ENCODE results near the gene TNRC6A. TPM values are rescaled to one million over a fixed set of nuclear protein-coding genes. Genes with fewer than 3 reads are reported as not detected.

TNRC6A gene
- polyA plus RNA-seq, 1 donor: 49.2 TPM

DNA sequence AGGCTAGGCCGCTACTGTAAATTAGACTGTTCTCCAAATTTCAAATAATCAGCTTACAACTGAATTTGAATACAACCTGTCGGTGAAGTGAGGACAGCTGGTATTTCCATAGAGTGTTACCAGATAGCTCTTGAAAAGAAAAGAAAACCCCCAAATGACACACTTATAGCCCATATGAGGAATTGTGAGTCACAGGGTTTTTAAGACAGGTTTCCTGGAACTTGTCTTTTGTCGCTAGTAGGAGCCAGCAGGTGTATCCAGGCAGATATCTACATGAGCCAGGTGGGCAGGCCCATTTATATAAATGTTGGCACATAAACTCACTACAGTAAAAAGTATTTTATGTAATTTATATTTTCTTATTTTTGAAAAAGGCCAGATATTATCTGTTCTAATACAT lies 24.0 kb downstream of the TNRC6A start:
- no peak for DNase-seq
- Histone ChIP-seq H3K4me3 (ENCODE audit: low read length) (no peak overlapping the region), H3K27me3 (ENCODE audit: control insufficient read depth, insufficient read depth, low read length) (no peaks in the 10 kb centered on the region), H3K36me3 (ENCODE audit: control insufficient read depth, insufficient read depth, low read length) (peaks cover 7% of the 10 kb centered on the region), H3K27ac (ENCODE audit: low read length) (no peak overlapping the region), H3K9me3 (ENCODE audit: control insufficient read depth, low read depth, low read length) (no peaks in the 10 kb centered on the region), H3K4me1 (ENCODE audit: control insufficient read depth, insufficient read depth, low read length) (no peaks in the 10 kb centered on the region)
- no CpG with 5 or more reads among the region's 3 CpGs for WGBS (ENCODE audit: insufficient coverage, low lambda C conversion rate)

DNA sequence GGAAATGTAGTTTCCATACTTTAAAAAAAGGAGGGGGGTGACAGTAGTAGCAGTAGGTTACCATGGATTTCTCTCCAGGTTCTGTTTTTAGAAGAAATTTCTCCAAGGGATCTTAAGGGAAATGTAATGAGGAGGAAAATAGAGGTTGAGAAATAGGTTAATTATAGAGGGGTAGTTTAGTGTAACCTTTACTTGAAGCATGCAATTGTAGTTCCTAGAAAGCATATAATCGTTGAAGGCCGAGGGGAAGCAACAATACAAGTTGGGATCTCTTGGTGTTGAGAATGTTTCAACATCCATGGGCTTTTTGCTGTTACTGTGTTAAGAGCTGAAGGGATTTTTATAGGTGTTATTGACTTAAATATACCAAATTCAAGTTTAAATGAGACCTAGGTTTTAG lies 25.1 kb downstream of the TNRC6A start:
- Histone ChIP-seq H3K36me3 (ENCODE audit: control insufficient read depth, insufficient read depth, low read length) (peaks cover 6% of the 10 kb centered on the region), H3K27ac (ENCODE audit: low read length) (no peak overlapping the region), H3K27me3 (ENCODE audit: control insufficient read depth, insufficient read depth, low read length) (no peaks in the 10 kb centered on the region), H3K9me3 (ENCODE audit: control insufficient read depth, low read depth, low read length) (no peaks in the 10 kb centered on the region), H3K4me3 (ENCODE audit: low read length) (no peak overlapping the region), H3K4me1 (ENCODE audit: control insufficient read depth, insufficient read depth, low read length) (no peaks in the 10 kb centered on the region)
- no CpG with 5 or more reads among the region's 2 CpGs for WGBS (ENCODE audit: insufficient coverage, low lambda C conversion rate)
- DNase-seq: no peak

- H3K4me1 ChIP-seq (ENCODE audit: control insufficient read depth, insufficient read depth, low read length): no peaks in the 10 kb centered on the region
- H3K4me3 ChIP-seq (ENCODE audit: low read length): no peak overlapping the region
- WGBS (ENCODE audit: insufficient coverage, low lambda C conversion rate): no CpG with 5 or more reads among the region's 3 CpGs
- H3K27me3 ChIP-seq (ENCODE audit: control insufficient read depth, insufficient read depth, low read length): no peaks in the 10 kb centered on the region
- peaks cover 6% of the 10 kb centered on the region for H3K36me3 ChIP-seq (ENCODE audit: control insufficient read depth, insufficient read depth, low read length)
- no peak overlapping the region for H3K27ac ChIP-seq (ENCODE audit: low read length)
- no peaks in the 10 kb centered on the region for H3K9me3 ChIP-seq (ENCODE audit: control insufficient read depth, low read depth, low read length)
- no peak for DNase-seq
Observed at GRCh38 chr16:24755201-24755874, 25.9 kb downstream of the TNRC6A start.

GRCh38 chr16:24758373-24758772 lies 28.9 kb downstream of the TNRC6A start:
- H3K27ac ChIP-seq (ENCODE audit: low read length): no peak overlapping the region
- H3K4me3 ChIP-seq (ENCODE audit: low read length): no peak overlapping the region
- H3K36me3 ChIP-seq (ENCODE audit: control insufficient read depth, insufficient read depth, low read length): peaks cover 19% of the 10 kb centered on the region
- no peak for DNase-seq
- H3K9me3 ChIP-seq (ENCODE audit: control insufficient read depth, low read depth, low read length): no peaks in the 10 kb centered on the region
- no peaks in the 10 kb centered on the region for H3K27me3 ChIP-seq (ENCODE audit: control insufficient read depth, insufficient read depth, low read length)
- no peaks in the 10 kb centered on the region for H3K4me1 ChIP-seq (ENCODE audit: control insufficient read depth, insufficient read depth, low read length)
- no CpG with 5 or more reads among the region's 2 CpGs for WGBS (ENCODE audit: insufficient coverage, low lambda C conversion rate)

DNA sequence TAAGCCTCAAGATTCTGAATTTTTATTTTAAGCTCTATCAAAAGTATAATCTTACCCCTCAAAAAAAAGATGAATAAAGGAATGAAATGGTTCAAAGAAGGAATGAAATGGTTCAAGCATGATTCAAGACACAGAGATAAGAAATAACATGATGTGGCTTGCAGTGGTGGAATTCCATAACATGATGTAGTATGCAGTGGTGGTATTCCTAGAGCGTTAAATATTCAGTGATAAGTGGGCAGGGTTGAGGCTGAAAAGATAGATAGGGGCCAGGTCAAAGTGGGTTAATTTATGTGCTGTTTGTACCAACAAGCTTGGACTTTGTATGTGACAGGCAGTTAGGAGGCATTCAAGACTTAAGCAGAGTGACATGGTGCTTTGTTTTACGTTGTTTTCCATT lies 29.6 kb downstream of the TNRC6A start:
- WGBS (ENCODE audit: insufficient coverage, low lambda C conversion rate): 100% methylated on average over 1 of the region's 2 CpGs
- H3K27me3 ChIP-seq (ENCODE audit: control insufficient read depth, insufficient read depth, low read length): no peaks in the 10 kb centered on the region
- no peak overlapping the region for H3K27ac ChIP-seq (ENCODE audit: low read length)
- H3K9me3 ChIP-seq (ENCODE audit: control insufficient read depth, low read depth, low read length): no peaks in the 10 kb centered on the region
- peaks cover 19% of the 10 kb centered on the region for H3K36me3 ChIP-seq (ENCODE audit: control insufficient read depth, insufficient read depth, low read length)
- no peaks in the 10 kb centered on the region for H3K4me1 ChIP-seq (ENCODE audit: control insufficient read depth, insufficient read depth, low read length)
- no peak overlapping the region for H3K4me3 ChIP-seq (ENCODE audit: low read length)
- no peak for DNase-seq

DNA sequence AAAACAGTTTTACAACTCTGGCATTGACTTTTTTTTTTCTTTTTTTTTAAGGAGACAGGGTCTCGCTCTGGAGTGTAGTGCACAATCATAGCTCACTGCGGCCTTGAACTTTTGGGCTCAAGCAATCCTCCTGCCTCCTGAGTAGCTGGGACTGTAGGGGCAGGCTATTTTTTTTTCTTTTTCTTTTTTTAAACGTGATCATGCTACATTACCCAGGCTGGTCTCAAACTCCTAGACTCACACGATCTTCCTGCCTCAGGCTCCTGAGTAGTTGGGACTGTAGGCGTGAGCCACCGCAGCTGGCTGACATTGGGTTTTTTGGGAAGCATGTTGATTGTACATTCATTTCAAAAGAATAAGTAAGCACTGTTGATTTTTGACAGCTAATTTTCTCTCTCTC lies 32.1 kb downstream of the TNRC6A start:
- H3K27ac ChIP-seq (ENCODE audit: low read length): no peak overlapping the region
- peaks cover 22% of the 10 kb centered on the region for H3K36me3 ChIP-seq (ENCODE audit: control insufficient read depth, insufficient read depth, low read length)
- H3K27me3 ChIP-seq (ENCODE audit: control insufficient read depth, insufficient read depth, low read length): no peaks in the 10 kb centered on the region
- no peaks in the 10 kb centered on the region for H3K4me1 ChIP-seq (ENCODE audit: control insufficient read depth, insufficient read depth, low read length)
- no CpG with 5 or more reads among the region's 6 CpGs for WGBS (ENCODE audit: insufficient coverage, low lambda C conversion rate)
- DNase-seq: no peak
- H3K4me3 ChIP-seq (ENCODE audit: low read length): no peak overlapping the region
- no peaks in the 10 kb centered on the region for H3K9me3 ChIP-seq (ENCODE audit: control insufficient read depth, low read depth, low read length)

GRCh38 chr16:24764916-24765315 lies 35.5 kb downstream of the TNRC6A start:
- no peak overlapping the region for H3K4me3 ChIP-seq (ENCODE audit: low read length)
- no peak overlapping the region for H3K27ac ChIP-seq (ENCODE audit: low read length)
- WGBS (ENCODE audit: insufficient coverage, low lambda C conversion rate): 100% methylated on average over 1 of the region's 2 CpGs
- H3K36me3 ChIP-seq (ENCODE audit: control insufficient read depth, insufficient read depth, low read length): peaks cover 18% of the 10 kb centered on the region
- no peaks in the 10 kb centered on the region for H3K4me1 ChIP-seq (ENCODE audit: control insufficient read depth, insufficient read depth, low read length)
- no peaks in the 10 kb centered on the region for H3K27me3 ChIP-seq (ENCODE audit: control insufficient read depth, insufficient read depth, low read length)
- DNase-seq: no peak
- H3K9me3 ChIP-seq (ENCODE audit: control insufficient read depth, low read depth, low read length): no peaks in the 10 kb centered on the region

DNA sequence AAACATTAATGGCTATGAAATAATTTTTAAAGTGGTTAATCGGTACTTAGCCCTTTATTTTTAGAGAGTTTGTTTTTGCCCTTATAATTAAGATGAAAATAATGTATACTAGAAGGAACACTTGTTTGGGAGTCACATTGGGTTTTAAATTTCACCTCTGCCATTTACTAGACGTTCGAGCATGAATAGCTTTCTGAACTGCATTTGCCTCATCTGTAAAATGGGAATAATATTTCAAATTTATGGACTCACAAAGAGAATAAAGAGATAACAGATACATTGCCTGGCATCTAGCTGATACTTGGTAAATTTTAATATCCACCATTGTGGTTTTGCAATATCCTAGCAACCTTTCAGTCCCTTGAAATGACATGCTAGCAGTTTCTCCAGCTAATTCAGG lies 36.6 kb downstream of the TNRC6A start:
- no peak for DNase-seq
- Histone ChIP-seq H3K36me3 (ENCODE audit: control insufficient read depth, insufficient read depth, low read length) (peaks cover 22% of the 10 kb centered on the region), H3K4me1 (ENCODE audit: control insufficient read depth, insufficient read depth, low read length) (no peaks in the 10 kb centered on the region), H3K4me3 (ENCODE audit: low read length) (no peak overlapping the region), H3K27ac (ENCODE audit: low read length) (no peak overlapping the region), H3K9me3 (ENCODE audit: control insufficient read depth, low read depth, low read length) (no peaks in the 10 kb centered on the region), H3K27me3 (ENCODE audit: control insufficient read depth, insufficient read depth, low read length) (no peaks in the 10 kb centered on the region)
- WGBS (ENCODE audit: insufficient coverage, low lambda C conversion rate): 91% methylated on average over 1 of the region's 3 CpGs

GRCh38 chr16:24769806-24770205 lies 40.4 kb downstream of the TNRC6A start:
- 93% methylated on average over 5 of the region's 5 CpGs for WGBS (ENCODE audit: insufficient coverage, low lambda C conversion rate)
- no peaks in the 10 kb centered on the region for H3K4me1 ChIP-seq (ENCODE audit: control insufficient read depth, insufficient read depth, low read length)

DNA sequence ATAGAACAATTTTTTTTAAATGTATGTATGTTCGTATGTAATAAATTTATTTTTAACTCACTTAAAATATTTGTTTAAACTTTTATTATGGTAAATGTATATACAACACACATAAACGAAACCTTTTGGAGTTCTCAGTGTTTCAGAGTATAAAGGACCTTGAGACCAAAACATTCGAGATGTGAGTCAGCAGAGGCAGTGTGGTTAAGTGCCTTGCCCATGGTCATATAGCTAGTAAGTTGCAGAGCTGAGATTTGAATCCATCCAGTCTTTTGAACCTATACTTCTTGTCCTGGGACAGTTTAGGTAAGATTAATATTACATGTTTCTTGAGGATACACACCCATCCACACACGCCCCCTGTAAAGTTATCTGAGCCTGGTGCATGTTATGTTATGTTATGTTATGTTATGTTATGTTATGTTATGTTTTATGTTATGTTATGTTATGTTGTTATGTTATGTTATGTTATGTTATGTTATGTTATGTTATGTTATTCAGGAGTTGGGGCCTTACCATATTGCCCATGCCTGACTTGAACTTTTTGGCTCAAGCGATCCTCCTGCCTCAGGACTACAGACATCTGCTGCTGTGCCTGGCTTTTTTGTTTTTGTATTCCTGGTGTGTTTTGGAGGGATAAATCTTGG lies 41.8 kb downstream of the TNRC6A start:
- Histone ChIP-seq H3K27me3 (ENCODE audit: control insufficient read depth, insufficient read depth, low read length) (no peaks in the 10 kb centered on the region), H3K4me3 (ENCODE audit: low read length) (no peak overlapping the region), H3K36me3 (ENCODE audit: control insufficient read depth, insufficient read depth, low read length) (peaks cover 17% of the 10 kb centered on the region), H3K4me1 (ENCODE audit: control insufficient read depth, insufficient read depth, low read length) (no peaks in the 10 kb centered on the region), H3K27ac (ENCODE audit: low read length) (no peak overlapping the region), H3K9me3 (ENCODE audit: control insufficient read depth, low read depth, low read length) (no peaks in the 10 kb centered on the region)
- 88% methylated on average over 2 of the region's 5 CpGs for WGBS (ENCODE audit: insufficient coverage, low lambda C conversion rate)
- DNase-seq: no peak

More at GRCh38 chr16:24769806-24770205, 40.4 kb downstream of the TNRC6A start:
- no peak overlapping the region for H3K27ac ChIP-seq (ENCODE audit: low read length)
- peak in 1 of 2 donors; percentile 7 for DNase-seq
- no peaks in the 10 kb centered on the region for H3K27me3 ChIP-seq (ENCODE audit: control insufficient read depth, insufficient read depth, low read length)
- no peak overlapping the region for H3K4me3 ChIP-seq (ENCODE audit: low read length)
- peaks cover 17% of the 10 kb centered on the region for H3K36me3 ChIP-seq (ENCODE audit: control insufficient read depth, insufficient read depth, low read length)
- no peaks in the 10 kb centered on the region for H3K9me3 ChIP-seq (ENCODE audit: control insufficient read depth, low read depth, low read length)

- H3K27me3 ChIP-seq (ENCODE audit: control insufficient read depth, insufficient read depth, low read length): no peaks in the 10 kb centered on the region
- H3K4me3 ChIP-seq (ENCODE audit: low read length): no peak overlapping the region
- no CpG with 5 or more reads among the region's 1 CpG for WGBS (ENCODE audit: insufficient coverage, low lambda C conversion rate)
- no peaks in the 10 kb centered on the region for H3K4me1 ChIP-seq (ENCODE audit: control insufficient read depth, insufficient read depth, low read length)
- DNase-seq: no peak
- H3K9me3 ChIP-seq (ENCODE audit: control insufficient read depth, low read depth, low read length): no peaks in the 10 kb centered on the region
- H3K27ac ChIP-seq (ENCODE audit: low read length): no peak overlapping the region
- H3K36me3 ChIP-seq (ENCODE audit: control insufficient read depth, insufficient read depth, low read length): peaks cover 20% of the 10 kb centered on the region
Observed at GRCh38 chr16:24771779-24772157, 42.3 kb downstream of the TNRC6A start.
